ENCODE results near the gene GK2.

The GK2 gene

DNA sequence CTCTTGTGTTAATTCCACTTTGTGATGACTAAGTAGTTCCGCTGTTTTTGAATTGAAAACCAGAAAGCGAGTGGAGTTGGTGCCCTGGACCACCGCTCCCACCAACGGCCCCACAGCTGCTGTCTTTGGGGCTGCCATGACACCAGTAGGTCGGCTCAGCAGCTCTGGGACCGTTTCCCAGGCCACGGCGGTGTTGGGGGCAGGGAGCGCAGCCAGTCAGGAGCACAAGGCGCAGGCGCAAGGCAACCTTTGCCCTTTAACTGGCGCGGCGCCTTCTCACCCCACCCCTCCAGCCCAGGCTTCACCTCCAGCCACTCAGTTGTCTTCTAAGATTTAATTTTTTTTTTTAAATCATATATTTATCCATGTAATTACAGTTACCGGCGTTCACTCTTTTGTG, at the start of gene GK2:
Gene GK2, minus strand, starts transcription at position 166 of the 400 bp plus-strand sequence. Its CDS starts 28 bp downstream, at position 138.
- DNase-seq (ENCODE audit: low read depth in 2 of 2), result no peak

DNA sequence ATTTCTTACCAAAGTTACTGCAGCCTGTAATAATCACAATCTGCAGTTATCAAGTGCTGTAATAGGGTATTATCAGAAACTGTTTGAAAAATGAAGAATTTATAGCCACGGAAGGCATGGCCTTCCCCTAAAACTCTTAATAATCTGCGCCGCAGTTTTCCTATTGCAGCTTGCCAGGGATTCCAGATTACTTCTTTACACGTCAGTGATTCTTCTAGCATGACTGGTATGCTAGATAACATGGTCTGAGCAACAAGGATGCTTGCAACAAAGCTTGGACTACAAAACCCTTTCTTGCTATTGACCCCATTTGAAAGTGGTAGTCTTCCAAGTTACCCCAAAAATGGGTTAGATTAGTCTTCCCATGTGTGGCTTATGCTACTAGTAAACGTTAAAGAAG, 47.2 kb upstream of the GK2 start:
- DNase-seq (ENCODE audit: low read depth in 2 of 2), result no peak

DNA sequence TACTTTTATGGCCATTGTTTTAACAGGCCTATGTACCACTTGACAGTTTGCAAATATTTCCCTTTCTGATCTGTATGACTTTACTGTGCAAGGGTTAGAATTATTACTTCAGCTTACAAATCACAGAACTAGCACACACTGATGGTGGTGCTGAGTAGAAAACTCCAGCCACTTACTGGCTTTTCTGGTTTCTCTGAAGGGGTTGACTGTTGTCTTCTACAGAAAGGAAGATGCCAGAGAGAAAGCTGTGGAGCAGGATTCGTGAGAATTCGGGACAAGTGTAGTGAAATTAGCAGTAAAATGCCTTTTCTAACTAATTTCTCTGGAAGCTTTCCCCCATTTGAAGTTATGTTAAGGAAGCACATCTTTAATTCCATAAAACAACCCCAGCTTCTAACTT, 46.6 kb upstream of the GK2 start:
- DNase-seq (ENCODE audit: low read depth in 2 of 2), result no peak

DNA sequence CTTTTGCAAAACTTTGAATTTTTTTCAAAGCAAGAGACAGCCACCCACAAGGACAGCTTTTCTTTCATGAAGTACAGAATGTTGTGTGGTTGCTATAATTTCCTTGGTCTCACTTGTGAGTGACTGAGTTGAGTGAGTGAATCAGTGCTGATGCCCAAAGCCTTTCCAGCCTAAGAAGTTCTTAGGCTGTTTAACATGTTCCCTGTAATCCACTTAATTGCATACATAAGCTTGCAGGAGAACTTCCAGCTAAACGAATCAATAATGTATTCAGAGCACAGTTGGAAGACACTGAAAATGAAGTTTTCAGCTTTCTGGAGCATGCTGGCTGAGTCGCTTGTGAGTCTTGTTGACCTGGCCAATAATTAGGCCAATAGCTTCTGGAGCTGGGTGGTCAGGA, 42.0 kb upstream of the GK2 start:
- no peak for DNase-seq (ENCODE audit: low read depth in 2 of 2)

DNA sequence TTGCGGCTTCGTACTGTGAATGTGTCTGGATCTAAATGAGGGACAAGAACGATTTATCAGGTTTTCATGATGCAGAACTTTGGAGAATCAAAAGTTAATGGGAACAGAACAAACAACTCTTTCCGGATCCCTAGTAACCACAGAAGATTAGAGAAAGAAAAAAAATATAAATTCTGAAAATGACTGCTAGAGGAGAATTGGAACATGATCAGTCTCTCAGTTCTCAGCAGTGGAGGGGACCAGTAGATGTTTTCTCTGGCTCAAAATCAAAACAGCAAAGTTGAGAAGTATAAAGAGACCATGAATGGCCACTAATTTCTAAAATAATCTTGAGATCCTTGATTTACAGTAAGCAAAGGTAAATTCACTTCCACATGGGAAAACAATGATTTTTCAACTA, 38.1 kb upstream of the GK2 start:
- no peak for DNase-seq (ENCODE audit: low read depth in 2 of 2)

DNA sequence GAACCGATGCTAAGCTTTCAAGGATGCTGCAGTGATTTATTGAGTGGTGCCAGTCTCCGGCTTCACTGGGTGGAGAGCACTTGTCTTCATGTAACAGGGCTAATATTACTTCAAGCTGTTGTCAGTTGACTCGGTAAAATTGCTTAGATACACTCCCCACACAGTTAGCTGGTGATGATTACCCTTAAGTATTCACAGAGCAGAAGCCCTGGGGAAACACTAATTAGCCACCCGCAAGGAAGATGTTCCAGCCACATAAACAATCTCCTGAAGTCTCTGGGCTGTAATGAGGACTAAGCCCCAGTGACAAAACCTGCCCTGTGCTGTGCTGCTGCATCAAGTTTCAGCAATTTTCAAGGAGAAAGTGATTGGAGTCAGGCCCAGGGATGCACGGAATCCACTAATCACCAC, 37.3 kb upstream of the GK2 start:
- no peak for DNase-seq (ENCODE audit: low read depth in 2 of 2)

DNA sequence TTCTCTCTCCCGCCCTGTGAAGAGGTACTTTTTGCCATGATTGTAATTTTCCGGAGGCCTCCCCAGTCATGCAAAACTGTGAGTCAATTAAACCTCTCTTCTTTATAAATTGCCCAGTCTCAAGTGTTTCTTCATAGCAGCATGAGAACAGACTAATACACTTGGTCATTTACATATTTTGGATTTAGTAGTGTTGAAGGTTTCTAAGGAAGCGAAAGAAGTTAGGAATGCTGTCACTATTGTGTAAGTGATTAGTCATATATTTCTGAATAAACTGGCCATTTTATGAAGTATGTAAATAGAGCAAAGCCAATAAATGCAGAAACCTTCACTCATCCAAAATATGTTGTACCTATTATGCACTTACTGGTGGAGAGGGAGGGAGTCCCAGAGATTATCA, 34.4 kb upstream of the GK2 start:
- no peak for DNase-seq (ENCODE audit: low read depth in 2 of 2)

DNA sequence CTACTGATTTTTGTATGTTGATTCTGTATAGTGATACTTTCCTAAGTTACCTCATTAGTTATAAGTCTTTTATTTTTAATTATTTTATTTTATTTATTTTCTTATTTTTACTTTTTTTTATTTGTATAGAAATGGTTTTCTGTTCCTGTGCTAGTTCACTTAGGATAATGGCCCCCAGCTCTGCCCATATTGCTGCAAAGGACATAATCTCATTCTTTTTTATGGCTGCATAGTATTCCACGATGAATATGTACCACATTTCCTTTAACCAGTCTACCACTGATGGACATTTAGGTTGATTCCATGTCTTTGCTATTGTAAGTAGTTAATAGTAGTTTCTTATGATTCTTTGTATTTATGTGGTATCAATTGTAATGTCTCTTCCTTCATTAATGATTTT, 31.5 kb upstream of the GK2 start:
- no peak for DNase-seq (ENCODE audit: low read depth in 2 of 2)

DNA sequence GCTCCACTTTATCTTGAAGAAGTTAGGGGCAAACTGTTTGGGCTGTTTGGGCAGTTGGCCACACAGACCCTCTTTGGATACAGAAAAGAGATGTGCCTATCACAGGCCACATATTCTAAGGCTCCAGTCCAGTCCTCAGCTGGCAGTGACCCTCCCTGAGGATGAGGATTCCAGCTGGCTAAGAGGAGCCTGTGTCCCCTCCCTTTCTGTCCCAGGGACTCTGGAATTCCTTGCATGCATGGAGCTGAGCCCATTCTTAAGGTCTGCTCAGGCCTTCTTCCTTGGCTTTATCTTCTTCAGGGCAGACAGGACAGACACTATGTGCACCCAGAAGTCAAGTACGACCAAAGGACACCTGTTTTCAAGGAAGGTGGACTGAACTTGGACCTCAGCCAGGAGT, 23.8 kb upstream of the GK2 start:
- no peak for DNase-seq (ENCODE audit: low read depth in 2 of 2)

DNA sequence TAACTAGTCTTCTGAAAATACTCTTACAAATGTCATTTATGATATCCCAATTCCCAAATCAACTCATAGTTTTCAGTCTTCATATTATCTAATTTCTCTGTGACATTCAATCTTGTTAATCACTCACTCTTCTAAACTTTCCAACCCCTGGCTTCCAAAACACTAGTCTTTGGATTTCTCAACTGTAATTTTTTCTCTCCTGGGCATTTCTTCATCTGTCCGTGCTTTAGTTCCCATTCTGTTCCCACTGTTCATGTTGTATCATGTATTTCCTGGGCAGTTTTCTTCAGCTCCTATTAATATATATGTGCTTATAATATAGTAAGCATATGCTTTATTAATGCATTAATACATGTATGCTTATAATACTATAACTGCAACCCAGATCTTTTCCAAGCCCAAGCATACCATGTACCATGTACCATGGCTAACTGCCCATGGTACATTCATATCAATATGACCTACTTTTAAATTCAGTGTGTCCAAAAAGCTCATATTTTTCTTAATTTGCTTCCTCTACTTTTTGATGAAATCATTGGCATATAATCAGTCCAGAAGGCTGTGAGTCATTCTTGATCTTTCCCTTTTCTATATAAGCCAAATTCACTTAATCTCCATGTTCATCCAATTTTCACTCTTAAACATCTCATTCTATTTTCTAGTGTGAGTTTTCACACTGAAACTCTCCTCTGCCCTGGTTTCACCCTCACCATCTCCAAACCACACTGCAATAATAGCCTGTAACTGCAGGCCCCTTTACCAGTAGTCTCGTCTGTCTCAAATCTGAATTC, 21.3 kb upstream of the GK2 start:
- no peak for DNase-seq (ENCODE audit: low read depth in 2 of 2)

DNA sequence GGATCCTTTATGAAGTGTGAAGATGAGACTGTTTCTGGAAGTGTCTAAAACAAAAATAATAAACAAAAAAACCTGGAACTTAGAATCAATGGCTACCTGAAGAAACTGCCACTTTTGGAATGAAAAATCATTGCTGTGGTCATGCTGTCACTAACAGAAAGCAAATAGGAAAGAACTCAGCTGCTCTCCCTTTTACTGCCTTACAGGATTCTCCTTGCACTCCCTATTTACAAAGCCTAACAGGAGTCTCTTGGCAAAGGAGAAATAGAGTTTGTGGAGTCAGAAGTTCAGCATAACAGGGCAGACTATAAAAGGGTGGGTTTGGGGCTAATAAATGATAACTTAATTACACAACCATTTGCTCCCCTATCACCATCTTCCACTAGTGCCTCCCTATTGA, 19.0 kb upstream of the GK2 start:
- no peak for DNase-seq (ENCODE audit: low read depth in 2 of 2)

DNA sequence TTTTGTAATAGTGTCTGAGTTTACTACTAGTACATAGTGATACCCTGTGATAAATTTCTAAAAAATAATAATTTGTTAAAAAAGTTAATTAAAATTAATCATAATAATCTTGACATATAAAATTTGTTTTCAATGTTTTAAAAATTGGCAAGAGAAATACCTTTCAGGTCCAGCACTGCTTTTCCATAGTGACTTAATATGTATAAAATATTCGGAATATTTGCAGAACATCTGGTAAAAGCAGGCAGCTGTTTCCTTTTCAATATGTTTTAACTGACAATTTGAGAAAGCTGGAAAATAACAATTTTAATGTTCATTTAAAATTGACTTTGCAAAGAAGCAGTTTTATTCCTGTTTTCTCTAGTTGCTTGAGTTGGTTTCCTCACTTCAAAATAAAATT, 17.6 kb upstream of the GK2 start:
- DNase-seq (ENCODE audit: low read depth in 2 of 2), result no peak

DNA sequence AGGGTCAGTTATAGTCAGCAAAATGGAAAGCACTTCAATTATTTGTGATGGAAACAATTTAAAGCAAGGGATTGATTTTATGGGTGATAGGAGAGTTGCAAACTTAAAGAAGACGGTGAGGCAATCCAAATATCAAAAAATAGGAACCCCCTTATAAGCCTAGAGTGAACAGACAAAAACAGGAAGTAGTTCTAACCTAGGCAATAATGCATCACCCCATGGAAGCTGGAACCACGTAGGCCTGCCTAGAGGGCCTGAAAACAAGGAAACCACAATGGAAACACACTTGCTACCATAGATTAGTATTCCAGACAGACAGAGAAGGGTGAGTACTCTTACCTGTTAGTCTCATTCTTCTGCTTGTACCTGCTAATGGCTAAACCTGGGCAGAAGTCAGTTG, 13.5 kb upstream of the GK2 start:
- DNase-seq (ENCODE audit: low read depth in 2 of 2), result no peak

DNA sequence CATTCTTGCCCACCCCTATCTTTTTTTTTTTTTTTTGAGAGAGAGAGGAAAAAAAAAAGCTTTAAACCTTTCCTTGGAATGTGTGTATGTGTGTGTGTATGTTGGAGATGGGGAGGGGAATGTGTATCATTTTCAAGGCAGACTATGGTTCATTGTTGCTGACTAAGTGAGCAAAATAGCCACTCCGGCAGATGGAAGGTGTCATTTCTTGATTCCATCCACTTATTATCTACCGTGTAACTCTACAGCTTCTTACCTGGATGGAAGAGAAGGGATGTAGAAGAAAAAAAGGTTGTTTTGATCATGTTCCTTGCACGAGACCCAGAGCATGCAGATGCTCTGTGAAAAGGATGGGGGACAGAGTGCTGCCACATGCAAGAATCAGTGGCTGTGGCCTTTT, 5.9 kb upstream of the GK2 start:
- no peak for DNase-seq (ENCODE audit: low read depth in 2 of 2)

DNA sequence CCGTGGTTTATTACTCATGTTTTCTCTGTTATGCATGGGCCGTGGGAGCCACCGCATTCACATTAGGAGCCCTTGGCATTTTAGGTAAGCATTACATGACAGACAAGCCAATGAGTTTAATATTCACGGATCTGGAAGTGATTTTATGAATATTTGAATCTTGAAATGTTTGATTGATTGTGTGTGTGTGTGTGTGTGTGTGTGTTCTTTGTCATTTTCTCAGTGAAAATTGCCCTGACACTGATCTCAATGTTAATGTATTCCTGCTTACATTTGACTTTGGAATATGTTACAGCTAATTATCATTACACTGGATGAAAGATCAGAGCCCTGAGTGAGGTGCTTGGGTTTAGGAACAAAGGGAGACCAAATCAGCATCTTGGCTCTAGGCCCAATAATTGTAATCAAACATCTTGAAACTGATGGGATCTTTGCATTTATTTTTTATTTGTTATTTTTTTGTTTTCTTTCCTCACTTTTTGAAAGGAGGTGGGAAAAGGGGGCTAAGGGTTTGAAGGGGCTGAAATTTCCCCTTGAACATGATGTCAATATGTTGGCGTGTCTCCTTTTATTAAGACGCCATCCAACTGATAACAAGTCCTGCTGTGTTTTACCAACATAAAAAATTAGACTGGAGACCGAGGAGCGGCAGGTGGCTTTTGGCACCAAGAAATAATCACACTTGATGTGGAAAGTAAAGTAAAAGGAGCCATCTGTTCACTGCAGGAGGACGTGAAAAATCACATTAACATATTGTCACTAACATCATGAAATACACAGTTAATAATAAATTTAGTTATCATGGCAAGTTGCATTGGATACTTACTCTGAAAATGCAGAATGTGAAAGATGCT, 5.2 kb upstream of the GK2 start:
- DNase-seq (ENCODE audit: low read depth in 2 of 2), result no peak

DNA sequence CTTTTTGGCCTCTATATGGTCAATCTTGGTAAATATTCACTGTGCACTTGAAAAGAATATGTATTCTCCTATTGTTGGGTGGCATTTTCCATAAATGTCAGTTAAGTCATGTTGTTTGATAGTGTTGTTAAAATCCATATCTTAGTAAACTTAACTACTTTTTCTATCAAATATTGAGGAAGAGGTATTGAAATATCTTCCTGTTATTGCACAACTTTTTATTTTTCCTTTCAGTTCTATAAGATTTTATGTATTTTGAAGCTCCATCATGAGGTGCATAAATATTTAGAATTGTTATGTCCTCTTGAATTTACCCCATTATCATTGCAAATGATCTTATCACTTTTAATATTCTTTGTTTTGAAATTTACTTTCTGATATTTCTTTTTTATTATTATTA, 3.4 kb downstream of the GK2 start:
- no peak for DNase-seq (ENCODE audit: low read depth in 2 of 2)

DNA sequence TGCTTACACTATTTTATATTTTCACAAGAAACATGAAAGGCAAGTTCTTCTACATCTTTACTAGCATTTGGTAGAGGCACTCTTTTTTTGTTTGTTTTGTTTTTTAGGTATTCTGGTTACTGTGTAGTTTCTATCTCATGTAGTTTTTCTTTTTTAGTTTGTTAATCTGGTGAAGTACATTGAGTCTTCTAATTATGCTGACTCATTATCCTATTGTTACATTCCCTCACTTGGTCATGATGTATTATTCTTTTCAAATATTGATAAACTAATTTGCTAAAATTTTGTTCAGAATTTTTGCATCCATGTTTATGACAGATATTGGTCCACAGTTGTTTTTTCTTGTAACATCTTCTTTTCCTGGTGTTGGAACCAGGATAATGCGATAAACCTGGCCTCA, 4.7 kb downstream of the GK2 start:
- DNase-seq (ENCODE audit: low read depth in 2 of 2), result no peak

DNA sequence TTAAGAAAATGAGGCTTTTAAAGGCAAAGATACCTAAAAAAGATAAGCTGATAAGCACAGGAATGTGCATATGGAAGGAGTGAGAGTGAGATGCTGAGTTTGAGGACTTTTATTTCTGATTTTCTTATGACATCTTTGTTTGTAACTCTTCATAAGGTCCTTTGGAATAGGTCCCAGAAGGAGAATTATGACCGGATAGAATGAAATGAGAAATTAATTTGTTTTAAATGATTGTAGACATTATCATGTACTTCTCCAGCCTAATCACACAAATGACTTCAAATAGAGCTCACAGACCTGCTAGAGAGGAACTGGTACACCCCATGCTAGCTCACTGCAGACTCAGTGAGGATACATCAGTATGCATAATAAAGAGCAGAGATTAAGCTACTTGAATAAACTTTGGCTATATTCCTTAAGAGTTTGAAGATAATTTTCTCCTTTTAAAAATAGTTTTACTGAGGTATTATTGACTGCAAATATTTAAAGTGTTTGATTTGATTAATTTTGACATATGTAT, 5.6 kb downstream of the GK2 start:
- no peak for DNase-seq (ENCODE audit: low read depth in 2 of 2)

DNA sequence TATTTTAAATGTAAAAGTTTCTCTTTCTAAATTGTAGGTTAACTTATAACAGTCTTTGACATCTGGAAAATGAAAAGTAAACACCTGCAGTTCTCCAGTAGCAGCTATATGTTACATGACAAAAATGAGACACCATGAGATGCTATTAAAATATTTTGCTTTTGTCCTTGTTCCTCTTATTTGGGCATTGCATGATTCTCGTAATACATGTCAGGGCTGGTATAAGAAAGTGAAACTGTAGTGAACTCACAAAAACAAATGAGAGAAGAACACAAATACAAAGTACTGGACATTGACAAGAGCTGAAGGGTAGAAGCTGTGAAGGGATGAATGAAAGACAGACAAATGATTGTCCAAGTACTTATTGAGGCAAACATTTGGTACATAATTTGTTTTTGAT, 9.0 kb downstream of the GK2 start:
- no peak for DNase-seq (ENCODE audit: low read depth in 2 of 2)

DNA sequence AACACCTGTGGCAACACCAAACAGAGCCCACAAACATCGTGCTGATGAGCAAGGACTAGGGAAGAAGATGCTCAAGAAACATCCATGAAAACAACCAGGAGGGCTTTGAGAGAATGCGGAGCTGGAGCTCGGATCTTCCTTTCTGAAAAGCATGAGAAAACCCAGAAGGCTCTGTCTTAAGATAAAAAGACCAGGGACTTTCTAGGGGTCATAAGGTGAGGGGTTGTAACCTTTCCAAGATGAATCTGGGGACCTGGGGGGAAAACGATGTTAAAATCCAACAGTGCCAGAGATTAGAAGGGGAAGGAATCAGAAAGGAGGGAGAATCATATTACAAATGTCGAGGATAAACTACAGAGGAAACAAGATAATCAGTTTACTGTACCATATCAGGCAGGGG, 10.1 kb downstream of the GK2 start:
- DNase-seq (ENCODE audit: low read depth in 2 of 2), result no peak

DNA sequence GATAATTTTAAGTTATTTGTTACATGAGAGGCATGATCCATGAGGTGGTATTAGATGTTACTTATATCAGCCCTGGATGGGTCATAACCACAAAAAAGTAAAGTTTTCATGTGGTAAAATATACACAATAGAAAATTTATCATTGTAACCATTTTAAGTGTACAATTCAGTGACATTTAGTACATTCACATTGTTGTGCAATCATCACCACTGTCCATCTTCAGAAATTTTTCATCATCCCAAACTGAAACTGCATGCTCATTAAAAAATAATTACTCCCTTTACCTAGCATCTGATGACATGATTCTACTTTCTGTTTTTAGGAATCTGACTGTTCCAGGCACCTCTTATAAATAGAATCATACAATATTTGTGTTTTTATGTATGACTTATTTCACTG, 11.2 kb downstream of the GK2 start:
- DNase-seq (ENCODE audit: low read depth in 2 of 2), result no peak

DNA sequence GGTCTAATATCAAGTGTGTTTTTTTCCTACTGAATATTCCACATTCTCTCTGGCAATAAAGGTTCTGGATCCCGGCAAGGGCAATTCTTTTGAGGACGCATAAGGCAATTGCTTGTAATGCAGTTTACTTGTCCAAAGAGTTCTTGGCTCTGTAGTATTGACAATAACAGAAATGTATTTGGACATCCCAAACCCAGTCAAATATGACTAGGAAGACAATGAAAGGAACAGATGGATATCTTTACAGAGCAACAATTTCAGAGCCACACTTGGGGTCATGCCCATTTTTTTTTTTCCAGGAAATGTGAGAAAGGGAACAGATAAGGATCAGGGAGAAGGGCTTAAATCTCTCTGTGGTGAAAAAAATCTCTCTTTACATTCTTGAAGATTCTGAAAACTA, 12.2 kb downstream of the GK2 start:
- DNase-seq (ENCODE audit: low read depth in 2 of 2), result no peak

DNA sequence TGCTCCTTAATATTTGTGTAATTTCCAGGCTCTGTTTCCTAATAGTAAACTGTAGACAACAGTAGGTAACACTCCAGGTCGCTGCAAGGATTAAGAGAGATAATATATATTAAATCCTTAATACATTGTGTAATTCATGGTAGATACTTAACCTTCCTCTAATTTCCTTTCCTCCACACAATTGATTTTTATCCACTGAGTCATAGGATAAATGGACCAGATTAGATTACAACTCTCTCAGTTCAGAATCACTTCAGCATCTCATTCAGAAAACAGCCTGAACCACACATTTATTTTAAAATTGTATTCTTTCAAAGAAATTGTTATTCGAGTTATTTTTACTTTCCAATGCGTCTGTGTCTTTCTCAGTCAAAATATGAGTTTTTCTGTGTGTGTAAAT, 17.1 kb downstream of the GK2 start:
- no peak for DNase-seq (ENCODE audit: low read depth in 2 of 2)
